ENCODE results near the gene RPLP2. TPM values are rescaled to one million over a fixed set of nuclear protein-coding genes. Genes with fewer than 3 reads are reported as not detected.

RPLP2 gene
- total and polyA plus RNA-seq, 4 experiments from 2014 or later, result 1,822 to 5,155 (median 4,314) TPM

DNA sequence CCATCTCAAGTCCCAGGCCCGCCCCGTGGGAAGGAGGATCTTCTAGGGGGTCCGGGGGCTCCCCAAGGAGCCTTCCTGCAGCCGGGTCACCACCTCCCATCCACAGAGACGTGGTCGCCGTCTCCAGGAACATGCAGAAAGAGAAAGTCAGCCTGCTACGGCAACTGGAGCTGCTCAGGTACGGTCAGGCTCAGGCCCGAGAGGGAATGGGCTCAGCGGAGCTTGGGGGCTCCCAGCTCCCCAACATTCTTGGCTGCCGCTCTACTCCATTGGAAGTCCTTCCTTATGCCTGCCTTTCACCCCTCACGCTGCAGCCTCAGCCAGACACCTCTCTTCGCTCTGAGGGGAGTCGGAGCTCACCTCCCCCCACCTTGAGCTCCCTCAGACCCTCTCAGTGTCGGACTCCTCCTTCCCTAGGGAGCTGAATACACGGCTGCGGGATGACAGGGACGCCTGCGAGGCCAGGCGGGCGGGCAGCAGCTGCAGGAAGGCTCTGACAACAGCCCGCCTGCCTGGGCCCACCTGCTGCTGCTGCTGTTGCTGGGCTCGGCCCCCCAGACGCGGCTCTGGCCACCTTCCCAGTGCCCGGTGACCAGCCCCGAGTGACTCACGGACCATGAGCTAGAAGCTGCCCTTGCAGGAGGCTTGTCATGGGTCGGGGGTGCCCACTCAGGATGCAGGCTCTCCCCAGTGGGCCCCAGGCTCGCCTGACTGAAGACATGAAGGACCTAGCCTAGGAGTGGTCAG, 21.5 kb downstream of the RPLP2 start:
- Mint-ChIP-seq H3K36me3 (no peaks in the 10 kb centered on the region), H3K27me3 (peaks cover 9 to 19% of the 10 kb centered on the region in 2 donors), H3K9me3 (no peaks in the 10 kb centered on the region), H3K4me3 (peak overlapping the region in 7 of 8 donors; percentile 21 to 81 (median 44)), H3K4me1 (peaks cover 5 to 45% (median 24%) of the 10 kb centered on the region in 4 donors), H3K27ac (peak overlapping the region in 2 of 7 donors; percentile 19 to 63)
- Histone ChIP-seq H3K4me3 (ENCODE audit: low read length in 2 of 2) (peak overlapping the region in 1 of 2 donors; percentile 35), H3K9me3 (ENCODE audit: control insufficient read depth in 1 of 2, low read length in 2 of 2) (no peaks in the 10 kb centered on the region), H3K36me3 (ENCODE audit: insufficient read depth, low read length) (no peaks in the 10 kb centered on the region), H3K27ac (ENCODE audit: low read depth, low read length) (no peak overlapping the region), H3K27me3 (ENCODE audit: insufficient read depth, low read length) (peaks cover 3% of the 10 kb centered on the region), H3K4me1 (ENCODE audit: insufficient read depth, low read length) (peaks cover 61% of the 10 kb centered on the region)
- no peak for DNase-seq
- POLR2A ChIA-PET (ENCODE audit: partially characterized antibody), result interaction anchor here (1.0 to 7.2 kb wide), 5 partner anchors 11 to 26 kb away, joined by 3 to 101 read pairs (median 12); partner anchors contain the start of genes PIDD1, PNPLA2, POLR2L and RPLP2
- CTCF ChIA-PET (ENCODE audit: partially characterized antibody), result interaction anchor here (1.5 kb wide), 1 partner anchor 17 kb away, joined by 3 read pairs; no protein-coding TSS in a partner anchor
- intact Hi-C loops (cut with micrococcal nuclease), result no loop called here

DNA sequence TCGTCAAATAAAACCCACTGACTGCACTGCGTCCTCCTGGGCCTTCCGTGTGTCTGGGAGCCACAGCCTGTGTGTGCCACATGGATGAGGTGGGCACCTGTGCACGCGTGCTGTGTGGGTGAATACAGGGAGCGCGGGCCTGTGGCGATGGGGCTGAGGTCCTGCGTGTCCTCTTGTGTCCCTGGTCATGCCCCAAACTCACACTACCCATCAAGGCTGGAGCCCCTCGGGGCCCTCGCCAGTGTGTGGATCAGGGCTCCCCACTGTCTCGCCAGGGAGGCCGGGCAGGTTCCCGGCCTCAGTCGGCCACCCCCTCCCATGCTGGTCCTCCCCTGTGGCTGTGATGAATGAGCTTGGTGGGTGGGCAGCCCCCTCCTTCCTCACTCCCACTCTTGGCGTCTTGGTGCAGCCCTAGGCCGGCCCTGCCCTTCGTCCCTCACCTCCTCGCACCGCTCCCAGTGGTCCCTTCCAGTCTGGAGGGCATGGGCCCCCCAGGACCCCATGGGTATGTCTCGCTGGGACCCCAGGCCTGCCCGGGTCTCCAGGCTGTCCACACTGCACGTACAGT, 22.3 kb downstream of the RPLP2 start:
- H3K36me3 ChIP-seq (ENCODE audit: insufficient read depth, low read length), result no peaks in the 10 kb centered on the region
- no peaks in the 10 kb centered on the region for H3K9me3 Mint-ChIP-seq
- no peak for DNase-seq
- H3K4me3 Mint-ChIP-seq, result peak overlapping the region in 7 of 8 donors; percentile 17 to 81 (median 43)
- H3K36me3 Mint-ChIP-seq, result no peaks in the 10 kb centered on the region
- peaks cover 3% of the 10 kb centered on the region for H3K27me3 ChIP-seq (ENCODE audit: insufficient read depth, low read length)
- ChIA-PET POLR2A (ENCODE audit: partially characterized antibody) (interaction anchor here (1.5 to 7.2 kb wide), 4 partner anchors 11 to 27 kb away, joined by 3 to 101 read pairs (median 40); partner anchors contain the start of genes PIDD1, PNPLA2, POLR2L and RPLP2), CTCF (ENCODE audit: partially characterized antibody) (interaction anchor here (1.5 kb wide), 1 partner anchor 16 kb away, joined by 3 read pairs; no protein-coding TSS in a partner anchor)
- H3K4me1 ChIP-seq (ENCODE audit: insufficient read depth, low read length), result peaks cover 55% of the 10 kb centered on the region
- H3K27ac Mint-ChIP-seq, result peak overlapping the region in 2 of 7 donors; percentile 19 to 63
- H3K4me3 ChIP-seq (ENCODE audit: low read length in 2 of 2), result no peak overlapping the region
- H3K27me3 Mint-ChIP-seq, result peaks cover 7 to 14% of the 10 kb centered on the region in 2 donors
- intact Hi-C loops (cut with micrococcal nuclease), result loop anchor here (2.0 kb wide), 1 partner anchor 13 kb away; the partner anchor contains the start of gene PNPLA2
- H3K27ac ChIP-seq (ENCODE audit: low read depth, low read length), result no peak overlapping the region
- peaks cover 3 to 45% (median 20%) of the 10 kb centered on the region in 4 donors for H3K4me1 Mint-ChIP-seq
- no peaks in the 10 kb centered on the region for H3K9me3 ChIP-seq (ENCODE audit: control insufficient read depth in 1 of 2, low read length in 2 of 2)

DNA sequence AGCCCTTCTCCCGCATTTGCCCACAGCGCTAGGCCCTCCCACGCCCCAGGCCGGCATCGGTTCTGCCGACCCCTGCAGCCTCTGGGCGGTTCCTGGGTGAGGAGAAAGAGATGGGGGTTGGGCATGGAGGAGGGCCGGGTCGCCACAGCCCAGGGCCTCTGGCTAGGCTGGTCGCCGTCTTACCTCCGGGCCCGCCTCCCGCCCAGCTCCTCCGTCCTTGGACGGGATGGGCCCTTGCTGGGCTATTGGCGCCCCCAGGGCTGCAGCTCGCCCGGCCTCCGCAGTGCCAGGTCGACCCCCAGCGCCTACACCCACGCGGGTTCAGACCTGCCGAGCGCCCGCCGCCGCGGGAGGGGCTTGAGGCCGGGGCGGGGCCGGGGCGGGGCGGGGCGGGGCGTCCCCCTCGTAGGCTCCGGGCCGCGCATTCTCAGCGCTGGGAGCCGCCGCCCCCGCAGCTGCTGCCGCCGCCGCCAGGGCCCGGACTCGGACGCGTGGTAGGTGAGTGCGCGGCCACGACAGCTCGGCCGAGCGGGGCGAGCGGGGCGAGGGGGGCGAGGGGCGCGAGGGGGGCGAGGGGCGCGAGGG, 22.9 kb downstream of the RPLP2 start, which contains the start of gene CD151:
Gene CD151, plus strand, starts transcription at position 424 of the 585 bp plus-strand sequence. CDS start 3,118 bp downstream, outside the sequence.
- peak in 1 of 5 donors; percentile 45 for DNase-seq
- CTCF ChIA-PET (ENCODE audit: partially characterized antibody), result interaction anchor here (1.5 kb wide), 1 partner anchor 16 kb away, joined by 3 read pairs; no protein-coding TSS in a partner anchor
- H3K36me3 Mint-ChIP-seq, result peaks cover 0 to 3% of the 10 kb centered on the region in 2 donors
- no peaks in the 10 kb centered on the region for H3K9me3 Mint-ChIP-seq
- intact Hi-C loops (cut with micrococcal nuclease), result loop anchor here (2.0 kb wide), 1 partner anchor 14 kb away; the partner anchor contains the start of gene PNPLA2
- Histone ChIP-seq H3K27me3 (ENCODE audit: insufficient read depth, low read length) (peaks cover 3% of the 10 kb centered on the region), H3K4me3 (ENCODE audit: low read length in 2 of 2) (peak within 1 kb of the TSS in 1 of 2 donors; percentile 43), H3K4me1 (ENCODE audit: insufficient read depth, low read length) (peaks cover 51% of the 10 kb centered on the region), H3K27ac (ENCODE audit: low read depth, low read length) (peak within 1 kb of the TSS; percentile 15), H3K36me3 (ENCODE audit: insufficient read depth, low read length) (no peaks in the 10 kb centered on the region), H3K9me3 (ENCODE audit: control insufficient read depth in 1 of 2, low read length in 2 of 2) (no peaks in the 10 kb centered on the region)
- H3K4me1 Mint-ChIP-seq, result peaks cover 1 to 42% (median 18%) of the 10 kb centered on the region in 4 donors
- H3K4me3 Mint-ChIP-seq, result peak within 1 kb of the TSS; percentile 51 to 82 (median 68)
- H3K27ac Mint-ChIP-seq, result peak within 1 kb of the TSS in 3 of 7 donors; percentile 19 to 63 (median 36)
- POLR2A ChIA-PET (ENCODE audit: partially characterized antibody), result interaction anchor here (0.9 to 7.2 kb wide), 3 partner anchors 10 to 27 kb away, joined by 3 to 101 read pairs (median 67); partner anchors contain the start of genes PIDD1, PNPLA2, POLR2L and TSPAN4
- H3K27me3 Mint-ChIP-seq, result peaks cover 7 to 12% of the 10 kb centered on the region in 2 donors

DNA sequence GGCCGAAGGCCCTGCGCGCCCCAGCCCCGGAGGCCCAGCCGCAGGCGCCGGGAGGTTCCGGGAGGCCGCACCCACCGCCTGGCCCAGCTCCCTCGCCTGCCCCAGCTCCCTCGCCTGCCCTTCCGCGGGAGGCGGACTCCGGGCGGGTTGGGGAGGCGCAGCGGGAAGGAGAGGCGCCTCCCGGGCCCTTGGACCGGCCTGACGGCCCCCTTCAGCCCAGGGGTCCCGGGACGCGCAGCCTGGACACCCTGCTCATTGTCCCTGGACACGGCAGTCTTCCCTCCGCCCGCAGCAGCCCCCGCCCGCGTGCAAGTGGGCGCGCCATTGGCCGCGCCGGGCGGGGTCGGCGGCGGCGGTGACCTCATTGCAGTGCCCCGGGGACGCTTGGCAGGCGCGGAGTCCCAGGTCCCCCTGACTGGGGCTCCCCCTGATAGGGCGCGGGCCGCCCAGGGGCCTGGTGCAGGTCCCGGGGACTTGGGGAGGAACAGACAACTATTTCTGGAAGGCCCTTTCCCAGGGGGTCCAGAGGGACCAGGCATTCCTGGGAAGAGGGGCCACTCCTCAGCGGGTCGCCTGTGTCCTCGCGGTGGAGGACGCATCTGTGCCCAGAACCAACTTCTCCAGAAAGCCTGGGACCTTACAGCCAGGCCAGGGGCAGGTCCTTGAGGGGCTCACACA, 23.5 kb downstream of the RPLP2 start:
- peaks cover 3% of the 10 kb centered on the region for H3K27me3 ChIP-seq (ENCODE audit: insufficient read depth, low read length)
- H3K4me1 ChIP-seq (ENCODE audit: insufficient read depth, low read length), result peaks cover 47% of the 10 kb centered on the region
- Mint-ChIP-seq H3K27me3 (peaks cover 4 to 8% of the 10 kb centered on the region in 2 donors), H3K27ac (peak overlapping the region in 1 of 7 donors; percentile 7), H3K4me1 (peaks cover 0 to 36% (median 14%) of the 10 kb centered on the region in 4 donors), H3K9me3 (no peaks in the 10 kb centered on the region), H3K4me3 (peak overlapping the region in 7 of 8 donors; percentile 25 to 82 (median 67)), H3K36me3 (peaks cover 0 to 3% of the 10 kb centered on the region in 2 donors)
- peak in 1 of 5 donors; percentile 26 for DNase-seq
- H3K27ac ChIP-seq (ENCODE audit: low read depth, low read length), result peak overlapping the region; percentile 15
- H3K4me3 ChIP-seq (ENCODE audit: low read length in 2 of 2), result peak overlapping the region in 1 of 2 donors; percentile 43
- H3K9me3 ChIP-seq (ENCODE audit: control insufficient read depth in 1 of 2, low read length in 2 of 2), result no peaks in the 10 kb centered on the region
- POLR2A ChIA-PET (ENCODE audit: partially characterized antibody), result interaction anchor here (0.9 to 7.2 kb wide), 3 partner anchors 10 to 28 kb away, joined by 3 to 101 read pairs (median 67); partner anchors contain the start of genes PIDD1, PNPLA2, POLR2L and TSPAN4
- intact Hi-C loops (cut with micrococcal nuclease), result loop anchor here (2.0 kb wide), 1 partner anchor 14 kb away; the partner anchor contains the start of gene PNPLA2
- no peaks in the 10 kb centered on the region for H3K36me3 ChIP-seq (ENCODE audit: insufficient read depth, low read length)
- CTCF ChIA-PET (ENCODE audit: partially characterized antibody), result no interaction called here

DNA sequence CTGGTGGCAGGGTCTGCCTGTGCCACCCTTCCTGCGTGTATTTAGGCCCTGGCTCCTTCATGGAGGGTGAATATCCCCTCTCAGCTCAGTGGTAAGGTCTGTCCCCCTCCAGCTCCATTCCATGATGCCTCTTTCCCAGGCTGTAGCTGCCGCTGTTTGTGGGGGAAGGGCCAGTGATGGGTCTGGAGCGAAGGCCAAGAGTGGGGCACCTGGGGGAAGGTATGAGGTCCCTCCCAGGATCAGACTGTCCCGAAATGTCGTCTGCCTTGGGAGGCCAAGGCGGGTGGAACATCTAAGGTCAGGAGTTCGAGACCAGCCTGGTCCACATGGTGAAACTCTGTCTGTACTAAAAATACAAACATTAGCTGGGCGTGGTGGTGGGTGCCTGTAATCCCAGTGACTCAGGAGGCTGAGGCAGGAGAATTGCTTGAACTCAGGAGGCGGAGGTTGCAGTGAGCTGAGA, 24.1 kb downstream of the RPLP2 start:
- Histone ChIP-seq H3K9me3 (ENCODE audit: control insufficient read depth in 1 of 2, low read length in 2 of 2) (no peaks in the 10 kb centered on the region), H3K27me3 (ENCODE audit: insufficient read depth, low read length) (peaks cover 3% of the 10 kb centered on the region), H3K27ac (ENCODE audit: low read depth, low read length) (no peak overlapping the region), H3K4me3 (ENCODE audit: low read length in 2 of 2) (peak overlapping the region in 1 of 2 donors; percentile 43), H3K36me3 (ENCODE audit: insufficient read depth, low read length) (peaks cover 3% of the 10 kb centered on the region), H3K4me1 (ENCODE audit: insufficient read depth, low read length) (peaks cover 44% of the 10 kb centered on the region)
- Mint-ChIP-seq H3K4me3 (peak overlapping the region; percentile 30 to 82 (median 66)), H3K27ac (peak overlapping the region in 5 of 7 donors; percentile 7 to 70 (median 29)), H3K4me1 (peaks cover 0 to 32% (median 13%) of the 10 kb centered on the region in 4 donors), H3K9me3 (no peaks in the 10 kb centered on the region), H3K36me3 (peaks cover 0 to 7% of the 10 kb centered on the region in 2 donors), H3K27me3 (peaks cover 3 to 6% of the 10 kb centered on the region in 2 donors)
- DNase-seq, result no peak
- ChIA-PET POLR2A (ENCODE audit: partially characterized antibody) (interaction anchor here (0.9 to 7.2 kb wide), 3 partner anchors 9 to 29 kb away, joined by 3 to 101 read pairs (median 67); partner anchors contain the start of genes PIDD1, PNPLA2, POLR2L and TSPAN4), CTCF (ENCODE audit: partially characterized antibody) (no interaction called here)
- intact Hi-C loops (cut with micrococcal nuclease), result loop anchor here (2.0 kb wide), 1 partner anchor 15 kb away; the partner anchor contains the start of gene PNPLA2
